ENCODE measurements around the gene PSMD5.

Gene PSMD5

GRCh38 chr9:120842685-120843485 lies at the start of gene PSMD5:
TSS of gene PSMD5 (minus strand) at chr9:120842922. CDS start at chr9:120842909, 13 bp downstream.
- H3K27ac ChIP-seq (ENCODE audit: low read length), result peak within 1 kb of the TSS; percentile 43
- no peaks in the 10 kb centered on the region for H3K9me3 ChIP-seq (ENCODE audit: control insufficient read depth, low read depth, low read length)
- peak within 1 kb of the TSS; percentile 90 for H3K4me3 ChIP-seq (ENCODE audit: low read length)
- H3K36me3 ChIP-seq (ENCODE audit: control insufficient read depth, low read depth, low read length), result peaks cover 3% of the 10 kb centered on the region
- H3K9ac ChIP-seq (ENCODE audit: low read length), result peak within 1 kb of the TSS; percentile 97
- peaks cover 4% of the 10 kb centered on the region for H3K4me1 ChIP-seq (ENCODE audit: control insufficient read depth, low read depth, low read length)
- H3K27me3 ChIP-seq (ENCODE audit: control insufficient read depth, insufficient read depth, low read length), result no peaks in the 10 kb centered on the region

DNA sequence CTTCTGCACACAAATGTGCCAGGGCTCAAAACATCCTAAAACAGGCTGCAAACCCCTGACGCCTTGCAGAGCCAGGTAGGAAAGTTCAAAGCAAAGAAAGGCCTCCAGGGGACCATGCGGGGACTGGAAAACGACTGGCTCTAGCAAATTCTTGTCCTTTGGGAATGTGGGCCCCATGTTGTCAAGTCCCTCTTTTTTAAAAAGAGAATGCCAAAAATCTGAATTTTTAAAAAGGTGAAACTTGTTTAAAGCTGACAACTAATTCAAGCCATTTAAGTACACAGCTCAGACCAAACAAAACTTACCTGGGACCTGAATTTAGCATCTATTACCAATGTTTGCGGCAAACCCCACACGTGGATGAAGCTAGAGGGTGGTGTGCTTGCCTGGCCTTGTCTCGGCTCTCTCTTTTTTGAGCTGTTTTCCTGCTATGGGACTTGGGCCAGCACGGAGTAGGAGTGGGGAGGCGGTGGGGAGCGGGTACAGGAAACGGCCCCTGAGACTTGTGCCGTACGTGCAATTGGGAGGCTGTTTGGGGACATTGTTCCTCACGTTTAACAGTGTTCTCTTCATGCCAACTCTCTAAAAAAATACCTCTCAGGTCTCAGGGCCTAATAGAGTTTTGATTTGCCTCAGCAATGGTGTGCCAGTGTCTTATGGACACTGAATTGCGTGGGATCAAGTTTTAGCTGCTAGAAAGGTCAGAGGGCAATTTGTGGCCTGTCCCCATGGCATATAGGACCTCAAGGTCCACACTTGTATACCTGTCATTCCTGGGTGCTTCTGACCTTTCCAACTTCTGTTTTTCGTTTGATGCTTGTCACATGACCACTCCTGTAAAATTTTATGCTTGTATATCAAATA lies 49.4 kb upstream of the PSMD5 start:
- no peak overlapping the region for H3K4me3 ChIP-seq (ENCODE audit: low read length)
- no peak overlapping the region for H3K9ac ChIP-seq (ENCODE audit: low read length)

GRCh38 chr9:120891245-120891883 lies 48.6 kb upstream of the PSMD5 start:
- H3K9me3 ChIP-seq (ENCODE audit: control insufficient read depth, low read depth, low read length), result no peaks in the 10 kb centered on the region
- no peak overlapping the region for H3K9ac ChIP-seq (ENCODE audit: low read length)
- H3K27me3 ChIP-seq (ENCODE audit: control insufficient read depth, insufficient read depth, low read length), result no peaks in the 10 kb centered on the region
- H3K4me1 ChIP-seq (ENCODE audit: control insufficient read depth, low read depth, low read length), result no peaks in the 10 kb centered on the region
- H3K27ac ChIP-seq (ENCODE audit: low read length), result no peak overlapping the region
- no peak overlapping the region for H3K4me3 ChIP-seq (ENCODE audit: low read length)
- H3K36me3 ChIP-seq (ENCODE audit: control insufficient read depth, low read depth, low read length), result no peaks in the 10 kb centered on the region

More for the DNA sequence above, 49.4 kb upstream of the PSMD5 start:
- H3K36me3 ChIP-seq (ENCODE audit: control insufficient read depth, low read depth, low read length), result no peaks in the 10 kb centered on the region
- H3K27me3 ChIP-seq (ENCODE audit: control insufficient read depth, insufficient read depth, low read length), result no peaks in the 10 kb centered on the region
- no peak overlapping the region for H3K27ac ChIP-seq (ENCODE audit: low read length)
- H3K4me1 ChIP-seq (ENCODE audit: control insufficient read depth, low read depth, low read length), result no peaks in the 10 kb centered on the region
- no peaks in the 10 kb centered on the region for H3K9me3 ChIP-seq (ENCODE audit: control insufficient read depth, low read depth, low read length)

GRCh38 chr9:120890320-120891244 lies 47.9 kb upstream of the PSMD5 start:
- no peak overlapping the region for H3K4me3 ChIP-seq (ENCODE audit: low read length)
- no peak overlapping the region for H3K27ac ChIP-seq (ENCODE audit: low read length)

GRCh38 chr9:120889606-120890271 lies 47.0 kb upstream of the PSMD5 start:
- Histone ChIP-seq H3K4me1 (ENCODE audit: control insufficient read depth, low read depth, low read length) (no peaks in the 10 kb centered on the region), H3K4me3 (ENCODE audit: low read length) (no peak overlapping the region), H3K27ac (ENCODE audit: low read length) (no peak overlapping the region), H3K9me3 (ENCODE audit: control insufficient read depth, low read depth, low read length) (no peaks in the 10 kb centered on the region), H3K9ac (ENCODE audit: low read length) (no peak overlapping the region), H3K27me3 (ENCODE audit: control insufficient read depth, insufficient read depth, low read length) (no peaks in the 10 kb centered on the region), H3K36me3 (ENCODE audit: control insufficient read depth, low read depth, low read length) (no peaks in the 10 kb centered on the region)

More at GRCh38 chr9:120890320-120891244, 47.9 kb upstream of the PSMD5 start:
- no peak overlapping the region for H3K9ac ChIP-seq (ENCODE audit: low read length)
- H3K4me1 ChIP-seq (ENCODE audit: control insufficient read depth, low read depth, low read length), result no peaks in the 10 kb centered on the region
- H3K36me3 ChIP-seq (ENCODE audit: control insufficient read depth, low read depth, low read length), result no peaks in the 10 kb centered on the region
- H3K9me3 ChIP-seq (ENCODE audit: control insufficient read depth, low read depth, low read length), result no peaks in the 10 kb centered on the region
- no peaks in the 10 kb centered on the region for H3K27me3 ChIP-seq (ENCODE audit: control insufficient read depth, insufficient read depth, low read length)

DNA sequence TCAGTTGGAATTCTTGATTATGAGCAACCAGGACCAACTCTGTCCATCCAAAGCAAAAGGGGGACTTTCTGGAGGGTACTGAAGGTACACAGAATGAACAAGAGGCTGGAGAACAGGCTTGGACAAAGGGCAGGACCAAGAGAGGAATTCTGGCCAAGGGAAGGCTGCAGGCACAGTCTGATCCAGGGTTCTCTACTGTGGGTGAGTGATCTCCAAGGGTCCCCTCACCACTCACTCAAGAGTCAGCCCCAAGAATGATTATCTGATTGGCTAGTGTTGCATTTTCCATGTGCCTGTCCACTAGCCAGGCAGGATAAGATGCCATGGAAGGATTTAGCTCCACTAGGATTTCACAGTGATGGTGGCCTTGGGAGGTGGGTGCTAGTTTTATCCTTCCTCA lies 45.9 kb upstream of the PSMD5 start:
- no peak overlapping the region for H3K27ac ChIP-seq (ENCODE audit: low read length)
- no peaks in the 10 kb centered on the region for H3K4me1 ChIP-seq (ENCODE audit: control insufficient read depth, low read depth, low read length)
- H3K4me3 ChIP-seq (ENCODE audit: low read length), result no peak overlapping the region
- no peaks in the 10 kb centered on the region for H3K27me3 ChIP-seq (ENCODE audit: control insufficient read depth, insufficient read depth, low read length)
- no peak overlapping the region for H3K9ac ChIP-seq (ENCODE audit: low read length)
- no peaks in the 10 kb centered on the region for H3K36me3 ChIP-seq (ENCODE audit: control insufficient read depth, low read depth, low read length)
- H3K9me3 ChIP-seq (ENCODE audit: control insufficient read depth, low read depth, low read length), result no peaks in the 10 kb centered on the region

GRCh38 chr9:120886490-120886967 lies 43.8 kb upstream of the PSMD5 start:
- no peaks in the 10 kb centered on the region for H3K27me3 ChIP-seq (ENCODE audit: control insufficient read depth, insufficient read depth, low read length)
- no peaks in the 10 kb centered on the region for H3K9me3 ChIP-seq (ENCODE audit: control insufficient read depth, low read depth, low read length)
- no peak overlapping the region for H3K27ac ChIP-seq (ENCODE audit: low read length)
- H3K9ac ChIP-seq (ENCODE audit: low read length), result no peak overlapping the region
- no peak overlapping the region for H3K4me3 ChIP-seq (ENCODE audit: low read length)
- no peaks in the 10 kb centered on the region for H3K36me3 ChIP-seq (ENCODE audit: control insufficient read depth, low read depth, low read length)
- H3K4me1 ChIP-seq (ENCODE audit: control insufficient read depth, low read depth, low read length), result no peaks in the 10 kb centered on the region

DNA sequence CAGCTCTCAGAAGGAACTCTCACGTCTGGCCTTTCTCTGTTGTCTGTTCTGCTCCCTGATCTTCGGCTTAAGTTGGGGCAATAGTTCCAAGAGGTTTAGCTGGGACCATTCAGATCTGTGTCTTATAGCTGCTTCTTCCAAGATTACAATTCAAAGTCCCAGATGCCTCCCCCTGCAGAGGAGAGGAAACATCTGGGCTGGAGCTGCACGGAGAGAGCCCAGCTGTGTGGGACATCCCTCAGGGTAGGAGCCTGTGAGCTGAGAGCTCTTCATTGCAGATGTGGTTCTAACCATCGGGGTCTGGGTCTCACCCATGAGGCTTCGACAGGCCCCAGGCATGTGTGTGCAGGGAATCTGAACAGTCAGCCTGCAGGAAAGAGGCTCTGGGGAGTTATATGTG lies 43.2 kb upstream of the PSMD5 start:
- no peaks in the 10 kb centered on the region for H3K4me1 ChIP-seq (ENCODE audit: control insufficient read depth, low read depth, low read length)

DNA sequence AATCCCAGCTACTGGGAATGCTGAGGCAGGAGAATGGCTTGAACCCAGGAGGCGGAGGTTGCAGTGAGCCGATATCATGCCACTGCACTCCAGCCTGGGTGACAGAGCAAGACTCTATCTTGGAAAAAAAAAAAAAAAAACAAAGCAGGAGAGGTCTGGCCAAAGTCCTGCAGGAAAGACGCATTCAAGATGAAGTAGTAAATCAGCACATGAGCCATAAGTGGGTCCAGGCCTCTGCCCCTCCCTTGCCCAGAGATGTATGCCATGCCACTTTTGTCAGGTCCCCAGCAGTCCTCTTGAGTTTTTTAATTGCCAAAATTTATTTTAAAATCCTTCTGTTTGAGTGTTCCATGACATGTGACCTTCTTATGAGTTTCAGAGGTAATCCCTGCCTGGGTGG lies 42.7 kb upstream of the PSMD5 start:
- H3K4me3 ChIP-seq (ENCODE audit: low read length), result no peak overlapping the region
- H3K27ac ChIP-seq (ENCODE audit: low read length), result no peak overlapping the region
- no peaks in the 10 kb centered on the region for H3K36me3 ChIP-seq (ENCODE audit: control insufficient read depth, low read depth, low read length)
- H3K9me3 ChIP-seq (ENCODE audit: control insufficient read depth, low read depth, low read length), result no peaks in the 10 kb centered on the region
- H3K27me3 ChIP-seq (ENCODE audit: control insufficient read depth, insufficient read depth, low read length), result no peaks in the 10 kb centered on the region
- no peak overlapping the region for H3K9ac ChIP-seq (ENCODE audit: low read length)
- no peaks in the 10 kb centered on the region for H3K4me1 ChIP-seq (ENCODE audit: control insufficient read depth, low read depth, low read length)

More for the DNA sequence above, 43.2 kb upstream of the PSMD5 start:
- no peak overlapping the region for H3K27ac ChIP-seq (ENCODE audit: low read length)
- H3K9ac ChIP-seq (ENCODE audit: low read length), result no peak overlapping the region
- H3K36me3 ChIP-seq (ENCODE audit: control insufficient read depth, low read depth, low read length), result no peaks in the 10 kb centered on the region
- H3K9me3 ChIP-seq (ENCODE audit: control insufficient read depth, low read depth, low read length), result no peaks in the 10 kb centered on the region
- H3K4me3 ChIP-seq (ENCODE audit: low read length), result no peak overlapping the region
- H3K27me3 ChIP-seq (ENCODE audit: control insufficient read depth, insufficient read depth, low read length), result no peaks in the 10 kb centered on the region

DNA sequence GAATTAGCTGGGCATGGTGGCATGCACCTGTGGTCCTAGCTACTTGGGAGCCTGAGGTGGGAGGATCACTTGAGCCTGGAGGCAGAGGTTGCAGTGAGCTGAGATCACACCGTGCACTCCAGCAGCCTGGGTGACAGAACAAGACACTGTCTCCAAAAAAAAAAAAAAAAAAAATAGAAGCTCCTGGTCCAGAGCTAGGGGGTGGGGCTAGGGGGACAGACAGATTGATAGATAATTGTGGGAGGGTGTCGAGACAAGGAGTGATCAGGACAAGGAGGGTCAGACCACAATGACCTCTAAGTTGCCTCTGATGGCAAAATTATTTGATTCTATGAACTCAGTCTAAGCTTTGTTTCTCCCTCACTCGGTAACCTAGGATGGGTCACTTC lies 40.9 kb upstream of the PSMD5 start:
- Histone ChIP-seq H3K27ac (ENCODE audit: low read length) (no peak overlapping the region), H3K4me1 (ENCODE audit: control insufficient read depth, low read depth, low read length) (peaks cover 4% of the 10 kb centered on the region), H3K9me3 (ENCODE audit: control insufficient read depth, low read depth, low read length) (no peaks in the 10 kb centered on the region), H3K4me3 (ENCODE audit: low read length) (no peak overlapping the region), H3K36me3 (ENCODE audit: control insufficient read depth, low read depth, low read length) (no peaks in the 10 kb centered on the region), H3K27me3 (ENCODE audit: control insufficient read depth, insufficient read depth, low read length) (no peaks in the 10 kb centered on the region), H3K9ac (ENCODE audit: low read length) (no peak overlapping the region)

Measured in iPS-18a (cell line).